SK-N-SH treated with all-trans-retinoic acid at 6 μM for 48 hours (cell line): ENCODE data around the gene C17orf107.
"Not testable (repeated sequence)": the region's sequence is repeated elsewhere in the genome, so short reads cannot be mapped to it uniquely, and the experiment has no call there.

Experiments used
- ATAC-seq: fragments of 200-7000 bp; cut with Tn5 transposase; 3 replicates; pipeline ENCODE4 v1.9.1; 2020; ENCODE audit warnings: mild to moderate bottlenecking, moderate library complexity
- ARNTL ChIP-seq: fragments of 450-650 bp; formaldehyde crosslinking; IDR thresholded peaks from 2 replicates; pipeline ENCODE4 v1.5.0; 2020; ENCODE audit warnings: low read depth, mild to moderate bottlenecking, moderate library complexity, borderline replicate concordance
- BACH2 ChIP-seq: fragments of 250-450 bp; sonication (Bioruptor Pico); IDR thresholded peaks from 2 replicates; pipeline ENCODE4 v1.9.0; 2021; ENCODE audit warnings: mild to moderate bottlenecking, borderline replicate concordance
- CSDC2 ChIP-seq: fragments of 250-450 bp; sonication (Bioruptor Pico); IDR thresholded peaks from 2 replicates; pipeline ENCODE4 v1.5.0; 2020; ENCODE audit warnings: mild to moderate bottlenecking, moderate library complexity
- GLIS3 ChIP-seq: fragments of 250-450 bp; sonication (Bioruptor Pico); IDR thresholded peaks from 2 replicates; pipeline ENCODE4 v1.5.0; 2020; ENCODE audit warnings: mild to moderate bottlenecking, moderate library complexity
- ISL1 ChIP-seq: fragments of 250-450 bp; sonication (Bioruptor Pico); IDR thresholded peaks from 2 replicates; pipeline ENCODE4 v2.1.2; 2022; ENCODE audit warnings: mild to moderate bottlenecking, moderate library complexity
- OSR1 ChIP-seq: fragments of 250-450 bp; sonication (Bioruptor Pico); IDR thresholded peaks from 2 replicates; pipeline ENCODE4 v1.8.0; 2022; ENCODE audit warnings: moderate library complexity, mild to moderate bottlenecking, inconsistent platforms
- PPARA ChIP-seq: fragments of 250-450 bp; sonication (Bioruptor Pico); IDR thresholded peaks from 2 replicates; pipeline ENCODE4 v1.5.0; 2020; ENCODE audit warnings: mild to moderate bottlenecking, borderline replicate concordance
- RARB ChIP-seq: fragments of 250-450 bp; sonication (Bioruptor Pico); IDR thresholded peaks from 2 replicates; pipeline ENCODE4 v1.8.0; 2021; ENCODE audit warnings: mild to moderate bottlenecking, moderate library complexity
- SNAI2 ChIP-seq: fragments of 250-450 bp; sonication (Bioruptor Pico); IDR thresholded peaks from 2 replicates; pipeline ENCODE4 v1.5.0; 2020; ENCODE audit warnings: mild to moderate bottlenecking, moderate library complexity
- TCF4 ChIP-seq: fragments of 250-450 bp; sonication (Bioruptor Pico); IDR thresholded peaks from 2 replicates; pipeline ENCODE4 v1.8.0; 2021; ENCODE audit warnings: mild to moderate bottlenecking, moderate library complexity, borderline replicate concordance
- TOX ChIP-seq: fragments of 250-450 bp; sonication (Bioruptor Pico); IDR thresholded peaks from 2 replicates; pipeline ENCODE4 v1.8.0; 2021; ENCODE audit warnings: mild to moderate bottlenecking, moderate library complexity, borderline replicate concordance
- ZC3H10 ChIP-seq: fragments of 250-450 bp; sonication (Bioruptor Pico); IDR thresholded peaks from 2 replicates; pipeline ENCODE4 v1.5.1; 2021; ENCODE audit warnings: mild to moderate bottlenecking, moderate library complexity
- ZFP3 ChIP-seq: fragments of 250-450 bp; sonication (Bioruptor Pico); IDR thresholded peaks from 2 replicates; pipeline ENCODE4 v1.5.0; 2020; ENCODE audit warnings: mild to moderate bottlenecking, moderate library complexity
- ZFP30 ChIP-seq: fragments of 450-650 bp; formaldehyde crosslinking; IDR thresholded peaks from 2 replicates; pipeline ENCODE4 v1.5.0; 2022; ENCODE audit warnings: mild to moderate bottlenecking, moderate library complexity
- ZNF565 ChIP-seq: fragments of 450-650 bp; formaldehyde crosslinking; conservative IDR thresholded peaks from 2 replicates; pipeline ENCODE4 v1.5.0; 2020; ENCODE audit warnings: low read depth, mild to moderate bottlenecking, moderate library complexity
- ZNF70 ChIP-seq: fragments of 450-650 bp; formaldehyde crosslinking; IDR thresholded peaks from 2 replicates; pipeline ENCODE4 v1.5.0; 2020; ENCODE audit warnings: mild to moderate bottlenecking, moderate library complexity
- ZNF8 ChIP-seq: fragments of 450-650 bp; formaldehyde crosslinking; IDR thresholded peaks from 2 replicates; pipeline ENCODE4 v1.5.0; 2020; ENCODE audit warnings: mild to moderate bottlenecking, moderate library complexity
- TF ChIP-seq, protein P1 (sequence below): fragments of 250-450 bp; sonication (Bioruptor Pico); IDR thresholded peaks from 2 replicates; pipeline ENCODE4 v1.5.1; 2020; ENCODE audit warnings: low read depth, mild to moderate bottlenecking, moderate library complexity
- TF ChIP-seq, protein P2 (sequence below): fragments of 250-450 bp; sonication (Bioruptor Pico); IDR thresholded peaks from 2 replicates; pipeline ENCODE4 v1.8.0; 2021; ENCODE audit warnings: low read depth, mild to moderate bottlenecking, moderate library complexity, borderline replicate concordance
- TF ChIP-seq, protein P3 (sequence below): fragments of 250-450 bp; sonication (Bioruptor Pico); IDR thresholded peaks from 2 replicates; pipeline ENCODE4 v1.8.0; 2020; ENCODE audit warnings: mild to moderate bottlenecking, moderate library complexity, borderline replicate concordance
- TF ChIP-seq, protein P4 (sequence below): fragments of 250-450 bp; sonication (Bioruptor Pico); IDR thresholded peaks from 2 replicates; pipeline ENCODE4 v1.5.1; 2021; ENCODE audit warnings: mild to moderate bottlenecking, moderate library complexity

The C17orf107 gene

DNA sequence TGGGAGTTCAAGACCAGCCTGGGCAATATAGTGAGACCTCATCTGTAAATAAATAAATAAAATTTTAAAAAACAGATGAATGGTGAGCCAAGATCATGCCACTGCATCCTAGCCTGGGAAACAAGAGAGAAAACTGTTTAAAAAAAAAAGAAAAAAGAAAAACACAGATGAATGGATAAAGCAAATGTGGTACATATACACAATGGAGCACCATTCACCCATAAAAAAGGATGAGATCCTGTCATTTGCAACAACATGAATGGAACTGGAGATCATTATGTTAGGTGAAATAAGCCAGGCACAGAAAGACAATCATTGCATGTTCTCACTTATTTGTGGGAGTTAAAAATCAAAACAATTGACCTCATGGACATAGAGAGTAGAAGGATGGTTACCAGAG is 7.3 kb downstream of the C17orf107 start:
- not testable (repeated sequence) for ATAC-seq
- peak; percentile 63; the same call in 1 of the 2 replicates for TF ChIP-seq ZNF8 (CRISPR knock-in tag)

DNA sequence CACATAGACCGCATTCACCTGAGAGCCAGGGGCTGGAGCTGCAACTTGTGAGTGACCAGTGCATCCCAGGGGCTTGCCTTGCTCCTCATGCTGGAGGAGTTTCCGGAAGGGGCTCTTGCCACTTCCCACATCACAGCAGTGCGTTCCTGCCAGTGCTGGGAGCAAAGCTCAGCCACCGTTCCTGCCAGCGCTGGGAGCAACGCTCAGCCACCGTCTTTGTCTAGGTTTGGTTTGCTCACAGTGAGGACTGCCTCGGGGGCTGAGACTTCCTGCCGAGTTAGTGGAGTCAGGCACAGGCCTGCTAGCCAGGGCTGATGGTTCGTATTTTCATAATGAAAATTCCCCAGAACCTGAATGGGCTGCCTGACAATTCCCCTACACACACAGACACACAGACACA is 9.0 kb downstream of the C17orf107 start:
- no peak for ATAC-seq
- TF ChIP-seq ARNTL (CRISPR knock-in tag) = no peak
- TF ChIP-seq, protein P1, sequence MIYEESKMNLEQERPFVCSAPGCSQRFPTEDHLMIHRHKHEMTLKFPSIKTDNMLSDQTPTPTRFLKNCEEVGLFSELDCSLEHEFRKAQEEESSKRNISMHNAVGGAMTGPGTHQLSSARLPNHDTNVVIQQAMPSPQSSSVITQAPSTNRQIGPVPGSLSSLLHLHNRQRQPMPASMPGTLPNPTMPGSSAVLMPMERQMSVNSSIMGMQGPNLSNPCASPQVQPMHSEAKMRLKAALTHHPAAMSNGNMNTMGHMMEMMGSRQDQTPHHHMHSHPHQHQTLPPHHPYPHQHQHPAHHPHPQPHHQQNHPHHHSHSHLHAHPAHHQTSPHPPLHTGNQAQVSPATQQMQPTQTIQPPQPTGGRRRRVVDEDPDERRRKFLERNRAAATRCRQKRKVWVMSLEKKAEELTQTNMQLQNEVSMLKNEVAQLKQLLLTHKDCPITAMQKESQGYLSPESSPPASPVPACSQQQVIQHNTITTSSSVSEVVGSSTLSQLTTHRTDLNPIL (CRISPR knock-in tag) = no peak
- TF ChIP-seq OSR1 = no peak
- no peak for TF ChIP-seq SNAI2 (CRISPR knock-in tag)
- no peak for TF ChIP-seq ZNF565 (CRISPR knock-in tag)
- no peak for TF ChIP-seq ZC3H10 (CRISPR knock-in tag)
- TF ChIP-seq, protein P2, sequence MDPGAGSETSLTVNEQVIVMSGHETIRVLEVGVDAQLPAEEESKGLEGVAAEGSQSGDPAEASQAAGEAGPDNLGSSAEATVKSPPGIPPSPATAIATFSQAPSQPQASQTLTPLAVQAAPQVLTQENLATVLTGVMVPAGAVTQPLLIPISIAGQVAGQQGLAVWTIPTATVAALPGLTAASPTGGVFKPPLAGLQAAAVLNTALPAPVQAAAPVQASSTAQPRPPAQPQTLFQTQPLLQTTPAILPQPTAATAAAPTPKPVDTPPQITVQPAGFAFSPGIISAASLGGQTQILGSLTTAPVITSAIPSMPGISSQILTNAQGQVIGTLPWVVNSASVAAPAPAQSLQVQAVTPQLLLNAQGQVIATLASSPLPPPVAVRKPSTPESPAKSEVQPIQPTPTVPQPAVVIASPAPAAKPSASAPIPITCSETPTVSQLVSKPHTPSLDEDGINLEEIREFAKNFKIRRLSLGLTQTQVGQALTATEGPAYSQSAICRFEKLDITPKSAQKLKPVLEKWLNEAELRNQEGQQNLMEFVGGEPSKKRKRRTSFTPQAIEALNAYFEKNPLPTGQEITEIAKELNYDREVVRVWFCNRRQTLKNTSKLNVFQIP (CRISPR knock-in tag) = no peak
- TF ChIP-seq BACH2 = no peak
- TF ChIP-seq PPARA = no peak
- no peak for TF ChIP-seq GLIS3 (CRISPR knock-in tag)
- TF ChIP-seq, protein P3, sequence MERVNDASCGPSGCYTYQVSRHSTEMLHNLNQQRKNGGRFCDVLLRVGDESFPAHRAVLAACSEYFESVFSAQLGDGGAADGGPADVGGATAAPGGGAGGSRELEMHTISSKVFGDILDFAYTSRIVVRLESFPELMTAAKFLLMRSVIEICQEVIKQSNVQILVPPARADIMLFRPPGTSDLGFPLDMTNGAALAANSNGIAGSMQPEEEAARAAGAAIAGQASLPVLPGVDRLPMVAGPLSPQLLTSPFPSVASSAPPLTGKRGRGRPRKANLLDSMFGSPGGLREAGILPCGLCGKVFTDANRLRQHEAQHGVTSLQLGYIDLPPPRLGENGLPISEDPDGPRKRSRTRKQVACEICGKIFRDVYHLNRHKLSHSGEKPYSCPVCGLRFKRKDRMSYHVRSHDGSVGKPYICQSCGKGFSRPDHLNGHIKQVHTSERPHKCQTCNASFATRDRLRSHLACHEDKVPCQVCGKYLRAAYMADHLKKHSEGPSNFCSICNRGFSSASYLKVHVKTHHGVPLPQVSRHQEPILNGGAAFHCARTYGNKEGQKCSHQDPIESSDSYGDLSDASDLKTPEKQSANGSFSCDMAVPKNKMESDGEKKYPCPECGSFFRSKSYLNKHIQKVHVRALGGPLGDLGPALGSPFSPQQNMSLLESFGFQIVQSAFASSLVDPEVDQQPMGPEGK (CRISPR knock-in tag) = no peak
- no peak for TF ChIP-seq ZNF70 (CRISPR knock-in tag)

DNA sequence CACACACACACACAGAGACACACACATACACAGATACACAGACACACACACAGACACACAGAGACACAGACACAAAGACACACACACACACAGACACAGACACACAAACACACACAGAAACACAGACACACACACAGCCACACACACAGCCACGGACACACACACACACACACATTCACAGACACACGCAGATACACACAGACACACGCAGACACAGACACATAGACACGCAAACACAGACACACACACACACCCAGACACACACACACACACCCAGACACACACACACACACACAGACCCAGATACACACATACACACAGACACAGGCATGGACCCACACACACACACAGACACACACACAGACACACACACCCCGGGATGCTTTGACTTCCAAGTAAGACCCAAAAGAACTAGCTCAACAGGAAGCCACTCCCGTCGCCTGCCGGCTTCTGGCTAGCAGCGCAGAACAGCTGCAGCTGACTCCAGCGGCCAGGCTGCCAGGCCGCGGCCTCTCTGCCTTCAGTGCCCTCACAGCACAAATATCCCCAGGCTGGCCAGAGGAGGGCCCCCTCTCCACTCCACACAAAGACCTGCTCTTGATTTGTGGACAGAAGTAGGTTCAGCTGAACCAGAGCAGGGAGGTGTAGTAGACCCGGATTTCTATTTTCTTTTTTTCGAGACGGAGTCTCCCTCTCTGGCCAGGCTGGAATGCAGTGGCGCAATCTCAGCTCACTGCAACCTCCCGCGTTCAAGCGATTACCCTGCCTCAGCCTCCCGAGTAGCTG is 9.6 kb downstream of the C17orf107 start:
- ATAC-seq = peak; percentile 99

DNA sequence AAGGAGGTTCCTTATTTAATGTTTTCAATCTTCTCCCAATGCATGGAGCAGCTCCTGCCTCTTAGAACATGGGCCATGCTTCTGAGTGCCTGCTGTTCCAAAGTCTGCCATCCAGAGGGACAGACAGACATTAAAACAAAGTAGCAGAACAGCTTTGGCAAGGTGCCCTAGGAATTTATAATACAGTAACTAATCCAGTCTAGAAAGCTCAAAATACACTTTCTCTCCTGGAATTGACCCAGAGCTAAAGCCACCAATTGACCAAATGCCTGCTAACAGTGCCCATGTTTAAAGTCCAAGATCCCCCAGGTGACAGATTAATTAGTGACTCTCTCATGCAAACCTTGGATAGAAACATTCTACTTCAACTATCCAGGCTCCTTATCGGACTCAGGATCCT is 14.7 kb downstream of the C17orf107 start:
- no peak for TF ChIP-seq ZNF70 (CRISPR knock-in tag)
- TF ChIP-seq TOX (CRISPR knock-in tag) = no peak
- TF ChIP-seq ISL1 = no peak
- TF ChIP-seq PPARA = no peak
- TF ChIP-seq, protein P4, sequence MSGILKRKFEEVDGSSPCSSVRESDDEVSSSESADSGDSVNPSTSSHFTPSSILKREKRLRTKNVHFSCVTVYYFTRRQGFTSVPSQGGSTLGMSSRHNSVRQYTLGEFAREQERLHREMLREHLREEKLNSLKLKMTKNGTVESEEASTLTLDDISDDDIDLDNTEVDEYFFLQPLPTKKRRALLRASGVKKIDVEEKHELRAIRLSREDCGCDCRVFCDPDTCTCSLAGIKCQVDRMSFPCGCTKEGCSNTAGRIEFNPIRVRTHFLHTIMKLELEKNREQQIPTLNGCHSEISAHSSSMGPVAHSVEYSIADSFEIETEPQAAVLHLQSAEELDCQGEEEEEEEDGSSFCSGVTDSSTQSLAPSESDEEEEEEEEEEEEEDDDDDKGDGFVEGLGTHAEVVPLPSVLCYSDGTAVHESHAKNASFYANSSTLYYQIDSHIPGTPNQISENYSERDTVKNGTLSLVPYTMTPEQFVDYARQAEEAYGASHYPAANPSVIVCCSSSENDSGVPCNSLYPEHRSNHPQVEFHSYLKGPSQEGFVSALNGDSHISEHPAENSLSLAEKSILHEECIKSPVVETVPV = no peak
- no peak for TF ChIP-seq ZNF565 (CRISPR knock-in tag)
- no peak for TF ChIP-seq RARB (CRISPR knock-in tag)
- no peak for TF ChIP-seq ZFP3
- TF ChIP-seq ZNF8 (CRISPR knock-in tag) = no peak
- TF ChIP-seq CSDC2 = no peak
- TF ChIP-seq, protein P2 (CRISPR knock-in tag) = no peak
- TF ChIP-seq, protein P1 (CRISPR knock-in tag) = no peak
- TF ChIP-seq ZC3H10 (CRISPR knock-in tag) = no peak
- TF ChIP-seq, protein P3 (CRISPR knock-in tag) = no peak
- TF ChIP-seq ZFP30 (CRISPR knock-in tag) = no peak
- TF ChIP-seq ARNTL (CRISPR knock-in tag) = no peak
- no peak for ATAC-seq

More for the DNA sequence above, 9.6 kb downstream of the C17orf107 start:
- TF ChIP-seq ARNTL (CRISPR knock-in tag) = no peak
- peak; percentile 29; the same call in 1 of the 2 replicates for TF ChIP-seq TCF4

DNA sequence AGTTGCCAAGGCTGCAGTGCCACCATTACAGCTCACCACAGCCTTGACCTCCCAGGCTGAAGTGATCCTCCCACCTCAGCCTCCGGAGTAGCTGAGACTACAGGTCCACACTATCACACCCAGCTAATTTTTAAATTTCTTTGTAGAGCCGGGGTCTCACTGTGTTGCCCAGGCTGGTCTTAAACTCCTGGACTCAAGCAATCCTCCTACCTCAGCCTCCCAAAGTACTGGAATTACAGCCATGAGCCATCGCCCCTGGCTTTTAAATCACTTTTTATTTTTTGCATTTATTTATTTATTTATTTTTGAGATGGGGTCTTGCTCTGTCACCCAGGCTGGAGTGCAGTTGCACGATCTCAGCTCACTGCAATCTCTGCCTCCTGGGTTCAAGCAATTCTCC is 15.2 kb downstream of the C17orf107 start:
- ATAC-seq = not testable (repeated sequence)
